HG02943 (cell line): ENCODE data around the gene ATP1B2.

Experiments
- ATAC-seq: cut with Tn5 transposase; IDR thresholded peaks from one replicate; pipeline ENCODE4 v1.9.1; 2021; ENCODE audit warnings: mild to moderate bottlenecking, low read depth, moderate library complexity; ENCODE audit not compliant: unreplicated experiment

The ATP1B2 gene

DNA sequence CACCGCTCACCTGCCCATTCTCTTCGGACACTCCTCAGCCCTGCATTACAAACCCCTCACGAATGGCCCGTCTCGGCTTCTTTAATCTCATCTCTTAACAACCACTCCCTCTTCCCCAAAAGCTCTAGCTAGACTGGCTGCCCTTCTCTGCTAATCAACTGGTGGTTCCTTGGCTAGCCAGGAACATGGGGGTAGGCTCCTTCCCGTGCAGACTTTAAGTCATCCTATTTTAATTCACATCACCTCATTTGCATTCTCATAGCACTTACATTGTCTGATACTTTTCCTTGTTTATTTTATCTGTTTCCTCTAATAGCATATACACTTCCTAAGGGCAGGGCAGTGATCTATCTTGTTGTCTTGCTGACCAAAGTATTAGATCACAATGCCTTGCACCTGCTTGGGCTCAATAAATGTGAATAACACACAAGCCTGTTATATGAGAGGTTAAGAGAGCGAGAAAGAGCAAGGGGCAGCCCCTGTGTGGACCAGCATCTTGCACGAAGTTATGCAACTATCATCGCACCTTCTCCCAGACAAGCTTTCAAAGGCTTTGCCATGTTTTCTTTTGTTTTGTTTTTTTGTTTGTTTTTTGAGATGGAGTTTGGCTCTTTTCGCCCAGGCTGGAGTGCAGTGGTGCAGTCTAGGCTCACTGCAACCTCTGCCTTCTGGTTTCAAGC, 26.8 kb downstream of the ATP1B2 start:
- no peak for ATAC-seq

DNA sequence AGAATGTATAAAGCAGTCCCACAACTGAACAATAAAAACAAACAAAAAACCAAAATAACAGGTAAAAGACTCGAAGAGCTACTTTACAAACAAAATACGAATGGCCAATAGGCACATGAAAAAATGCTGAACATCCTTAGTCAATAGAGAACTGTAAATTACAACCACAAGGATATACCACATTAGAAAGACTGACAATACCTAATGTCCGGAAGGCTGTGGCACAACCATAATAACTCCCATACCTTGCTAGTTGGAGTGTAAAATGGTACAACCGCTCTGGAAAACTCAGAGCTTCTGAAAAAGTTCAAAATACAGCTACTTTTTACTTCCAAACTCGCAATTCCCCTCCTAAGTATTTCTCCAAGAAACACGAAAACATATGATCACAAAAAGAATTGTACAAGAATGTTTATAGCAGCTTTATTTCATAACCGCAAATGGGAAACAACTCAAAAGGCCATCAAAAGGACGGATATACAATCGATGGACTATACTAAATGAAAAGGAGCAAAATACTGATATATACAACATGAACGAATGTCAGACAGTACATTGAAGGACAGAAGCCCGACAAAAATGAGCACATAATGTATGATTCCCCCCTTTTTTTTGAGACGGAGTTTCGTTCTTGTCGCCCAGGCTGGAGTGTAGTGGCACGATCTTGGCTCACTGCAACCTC, 34.3 kb downstream of the ATP1B2 start:
- ATAC-seq, result no peak

DNA sequence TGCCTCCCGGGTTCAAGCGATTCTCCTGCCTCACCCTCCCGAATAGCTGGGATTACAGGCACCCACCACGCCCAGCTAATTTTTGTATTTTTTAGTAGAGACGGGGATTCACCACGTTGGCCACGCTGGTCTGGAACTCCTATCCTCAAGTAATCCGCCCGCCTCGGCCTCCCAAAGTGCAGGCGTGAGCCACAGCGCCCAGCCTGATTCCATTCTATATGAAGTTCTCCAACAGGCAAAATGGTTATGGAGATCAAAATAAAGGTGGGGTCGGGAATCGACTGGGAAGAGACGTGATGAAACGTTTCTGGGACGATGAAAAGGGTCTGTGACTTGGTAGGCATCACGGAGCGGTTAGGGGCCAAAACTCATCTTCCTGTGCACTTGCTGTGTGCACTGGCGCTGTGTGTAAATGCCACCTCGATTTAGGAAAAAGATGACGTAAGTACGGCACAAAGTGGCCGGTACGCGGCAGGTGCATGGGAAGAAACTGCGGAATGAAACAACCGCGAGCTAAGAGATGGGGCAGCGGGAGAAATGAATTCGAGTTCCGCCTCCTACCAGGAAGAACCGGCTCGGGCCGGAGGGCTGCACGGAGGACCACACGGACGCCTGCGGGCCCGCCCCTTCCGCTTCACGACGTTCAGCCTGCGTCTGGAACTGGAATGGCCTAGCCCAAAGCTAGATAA, 35.0 kb downstream of the ATP1B2 start:
- peak; percentile 44 for ATAC-seq

DNA sequence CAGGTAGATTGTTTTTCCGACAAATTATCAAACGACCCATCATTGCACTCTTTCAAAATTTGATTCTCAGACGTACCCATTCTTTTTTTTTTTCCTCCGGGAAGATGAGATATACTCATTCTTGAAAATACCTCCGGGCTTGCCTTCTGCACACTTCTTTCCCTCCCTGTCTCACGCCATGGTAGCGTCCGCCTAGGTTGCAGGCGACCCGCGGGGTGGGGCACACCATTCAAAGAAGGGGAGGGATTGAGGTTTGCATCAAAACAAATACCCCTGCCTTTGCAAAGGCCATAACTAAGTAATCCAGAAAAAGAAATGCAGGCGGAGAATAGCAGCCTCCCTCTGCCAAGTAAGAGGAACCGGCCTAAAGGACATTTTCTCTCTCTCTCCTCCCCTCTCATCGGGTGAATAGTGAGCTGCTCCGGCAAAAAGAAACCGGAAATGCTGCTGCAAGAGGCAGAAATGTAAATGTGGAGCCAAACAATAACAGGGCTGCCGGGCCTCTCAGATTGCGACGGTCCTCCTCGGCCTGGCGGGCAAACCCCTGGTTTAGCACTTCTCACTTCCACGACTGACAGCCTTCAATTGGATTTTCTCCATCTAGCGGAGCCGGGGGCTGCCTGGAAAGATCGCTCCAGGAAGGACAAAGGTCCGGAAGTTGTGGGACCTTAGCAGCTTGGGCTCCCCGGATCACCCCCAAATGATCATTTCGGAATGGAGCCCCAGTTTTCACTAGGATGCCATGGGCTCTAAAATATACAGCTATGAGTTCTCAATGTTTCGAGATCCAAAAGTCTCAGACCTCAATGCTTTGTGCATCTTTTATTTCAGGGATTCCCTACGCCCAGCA, 35.7 kb downstream of the ATP1B2 start:
- peak; percentile 29 for ATAC-seq

DNA sequence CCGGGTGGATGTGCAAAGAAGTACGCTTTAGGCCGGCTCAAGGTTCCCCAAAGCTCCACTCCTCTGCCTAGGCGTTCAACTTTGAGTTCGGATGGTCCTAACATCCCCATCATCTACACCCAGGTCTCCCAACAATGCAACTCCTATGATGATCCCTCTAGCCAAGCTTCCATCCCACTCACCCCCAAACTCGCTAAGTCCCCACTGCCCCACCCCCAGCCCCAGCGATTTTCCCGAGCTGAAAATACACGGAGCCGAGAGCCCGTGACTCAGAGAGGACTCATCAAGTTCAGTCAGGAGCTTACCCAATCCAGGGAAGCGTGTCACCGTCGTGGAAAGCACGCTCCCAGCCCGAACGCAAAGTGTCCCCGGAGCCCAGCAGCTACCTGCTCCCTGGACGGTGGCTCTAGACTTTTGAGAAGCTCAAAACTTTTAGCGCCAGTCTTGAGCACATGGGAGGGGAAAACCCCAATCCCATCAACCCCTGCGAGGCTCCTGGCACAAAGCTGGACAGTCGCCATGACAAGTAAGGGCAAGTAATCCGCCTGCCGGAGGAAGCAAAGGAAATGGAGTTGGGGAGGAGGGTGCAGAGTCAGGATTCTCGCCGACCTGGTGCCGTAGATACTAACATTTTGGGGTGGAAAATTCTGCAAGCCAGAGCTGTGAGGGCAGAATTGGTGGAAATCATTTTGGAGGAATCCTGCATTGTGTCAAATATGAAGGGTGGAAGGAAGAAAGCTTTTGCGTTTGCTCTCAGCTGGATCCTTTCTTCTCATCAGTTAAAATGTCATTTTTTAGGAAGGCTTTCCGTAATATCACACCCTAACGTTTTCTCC, 36.6 kb downstream of the ATP1B2 start, which contains the start of gene TP53:
Gene TP53, minus strand, starts transcription at position 419 of the 836 bp plus-strand sequence. CDS start 10,896 bp downstream, outside the sequence.
- ATAC-seq, result peak; percentile 43

DNA sequence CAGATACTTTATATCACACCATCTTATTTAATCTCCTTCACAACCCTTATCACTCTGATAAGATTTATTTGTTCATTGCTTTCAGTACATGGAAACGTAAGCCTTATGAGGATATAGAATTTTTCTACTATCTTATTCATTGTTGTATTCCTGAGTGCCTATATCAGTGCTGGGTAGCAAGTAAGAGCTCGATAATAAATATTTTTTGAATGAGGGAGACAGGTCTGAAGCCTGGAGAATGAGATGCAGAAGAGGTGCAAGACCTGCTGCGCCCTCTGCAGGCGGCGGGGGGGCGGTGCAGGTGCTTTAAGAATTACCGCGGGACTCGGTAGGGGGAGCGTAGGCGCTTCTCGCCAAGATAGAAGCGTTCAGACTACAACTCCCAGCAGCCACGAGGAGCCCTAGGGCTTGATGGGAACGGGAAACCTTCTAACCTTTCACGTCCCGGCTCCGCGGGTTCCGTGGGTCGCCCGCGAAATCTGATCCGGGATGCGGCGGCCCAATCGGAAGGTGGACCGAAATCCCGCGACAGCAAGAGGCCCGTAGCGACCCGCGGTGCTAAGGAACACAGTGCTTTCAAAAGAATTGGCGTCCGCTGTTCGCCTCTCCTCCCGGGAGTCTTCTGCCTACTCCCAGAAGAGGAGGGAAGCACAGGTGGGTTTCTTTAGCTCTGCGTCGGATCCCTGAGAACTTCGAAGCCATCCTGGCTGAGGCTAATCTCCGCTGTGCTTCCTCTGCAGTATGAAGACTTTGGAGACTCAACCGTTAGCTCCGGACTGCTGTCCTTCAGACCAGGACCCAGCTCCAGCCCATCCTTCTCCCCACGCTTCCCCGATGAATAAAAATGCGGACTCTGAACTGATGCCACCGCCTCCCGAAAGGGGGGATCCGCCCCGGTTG, 37.4 kb downstream of the ATP1B2 start, which contains the start of gene WRAP53:
Gene WRAP53, plus strand, starts transcription at position 570 of the 900 bp plus-strand sequence. Its CDS starts 172 bp downstream, at position 742.
- ATAC-seq, result peak; percentile 79

DNA sequence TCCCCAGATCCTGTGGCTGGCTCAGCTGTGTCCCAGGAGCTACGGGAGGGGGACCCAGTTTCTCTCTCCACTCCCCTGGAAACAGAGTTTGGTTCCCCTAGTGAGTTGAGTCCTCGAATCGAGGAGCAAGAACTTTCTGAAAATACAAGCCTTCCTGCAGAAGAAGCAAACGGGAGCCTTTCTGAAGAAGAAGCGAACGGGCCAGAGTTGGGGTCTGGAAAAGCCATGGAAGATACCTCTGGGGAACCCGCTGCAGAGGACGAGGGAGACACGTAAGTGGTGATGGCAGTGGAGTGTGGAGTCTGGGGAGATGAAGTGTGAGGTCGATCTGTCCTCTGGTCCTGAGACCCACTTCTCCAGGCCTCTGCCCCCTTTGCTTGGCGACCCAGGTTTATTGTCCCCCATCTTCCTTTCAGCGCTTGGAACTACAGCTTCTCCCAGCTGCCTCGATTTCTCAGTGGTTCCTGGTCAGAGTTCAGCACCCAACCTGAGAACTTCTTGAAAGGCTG, 38.1 kb downstream of the ATP1B2 start:
- no peak for ATAC-seq

DNA sequence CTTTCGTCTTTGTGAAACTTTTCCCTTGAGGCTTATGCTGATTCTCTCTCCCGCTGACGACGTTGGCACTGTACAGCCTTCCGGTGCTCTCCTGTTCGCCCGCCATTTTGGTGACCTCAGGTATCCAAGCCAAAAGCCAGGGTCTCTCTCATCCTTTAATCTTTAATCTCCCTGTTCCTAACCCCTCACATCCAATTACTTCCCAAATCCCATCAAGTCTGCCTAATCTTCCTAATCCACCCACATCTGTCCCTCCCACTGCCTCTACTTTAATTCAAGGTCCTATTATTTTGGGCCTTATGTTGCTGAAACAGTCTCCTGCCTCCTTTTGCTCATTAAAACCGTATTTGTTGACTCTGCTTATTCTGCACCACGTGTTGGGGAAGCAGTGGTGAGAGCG, 44.9 kb downstream of the ATP1B2 start:
- no peak for ATAC-seq

DNA sequence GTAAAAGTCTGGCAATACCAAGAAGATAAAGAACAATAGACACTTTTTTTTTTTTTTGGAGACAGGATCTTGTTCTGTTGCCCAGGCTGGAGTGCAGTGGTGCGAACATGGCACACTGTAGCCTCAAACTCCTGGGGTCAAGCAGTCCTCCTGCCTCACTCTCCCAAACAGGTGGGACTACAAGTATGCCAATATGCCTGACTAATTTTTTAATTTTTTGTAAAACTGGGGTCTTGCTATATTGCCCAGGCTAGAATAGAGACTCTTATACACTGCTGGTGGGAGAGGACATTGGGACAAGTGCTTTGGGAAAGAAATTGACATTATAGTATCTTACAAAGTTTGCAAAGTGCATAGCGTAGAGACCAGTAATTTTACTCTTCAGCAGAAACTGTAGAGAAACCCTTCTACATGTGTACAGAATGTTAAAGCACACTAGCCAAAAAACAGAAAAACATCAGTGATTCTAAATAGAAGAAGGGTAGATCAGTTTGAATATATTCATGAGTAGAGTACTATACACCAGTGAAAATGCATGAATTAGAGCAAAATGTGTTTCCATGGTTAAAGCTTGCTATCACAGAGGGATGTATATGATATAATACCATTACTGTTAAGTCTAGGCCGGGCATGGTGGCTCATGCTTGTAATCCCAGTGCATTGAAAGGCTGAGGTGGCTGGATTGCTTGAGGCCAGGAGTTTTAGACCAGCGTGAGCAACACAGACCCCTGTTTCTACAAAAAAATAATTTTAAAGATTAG, 47.3 kb downstream of the ATP1B2 start:
- ATAC-seq, result no peak

DNA sequence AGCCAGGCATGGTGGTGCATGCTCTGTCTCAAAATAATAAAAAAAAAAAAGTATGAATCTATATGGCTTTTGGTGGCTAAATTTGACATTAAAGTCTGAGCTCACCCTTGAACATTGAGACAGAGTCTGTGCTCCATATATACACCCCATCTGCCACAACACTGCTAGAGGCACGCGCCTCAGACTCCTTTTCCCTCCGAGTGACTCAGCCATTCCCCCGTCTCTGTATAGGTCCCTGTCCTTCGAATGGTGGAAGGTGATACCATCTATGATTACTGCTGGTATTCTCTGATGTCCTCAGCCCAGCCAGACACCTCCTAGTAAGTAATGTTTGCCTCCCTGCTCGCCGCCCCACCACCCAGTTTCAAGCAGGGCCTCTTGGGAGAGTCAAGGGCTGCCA, 49.8 kb downstream of the ATP1B2 start:
- ATAC-seq, result no peak

DNA sequence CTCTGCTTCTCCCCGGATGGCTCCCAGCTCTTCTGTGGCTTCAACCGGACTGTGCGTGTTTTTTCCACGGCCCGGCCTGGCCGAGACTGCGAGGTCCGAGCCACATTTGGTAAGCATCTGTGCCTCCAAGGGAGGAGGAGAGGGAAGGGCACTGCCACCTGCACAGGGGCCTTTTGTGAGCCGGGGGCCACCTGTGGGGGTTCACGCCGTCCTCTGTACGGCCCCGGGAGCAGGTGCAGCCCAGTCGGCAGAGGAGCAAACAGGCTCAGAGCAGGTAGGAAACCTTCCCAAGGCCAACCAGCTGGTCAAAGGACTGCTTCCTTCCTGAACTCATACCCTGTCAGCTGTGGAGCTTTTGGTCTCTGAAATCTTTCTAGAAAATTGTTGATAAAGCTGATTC, 51.0 kb downstream of the ATP1B2 start:
- ATAC-seq, result no peak

DNA sequence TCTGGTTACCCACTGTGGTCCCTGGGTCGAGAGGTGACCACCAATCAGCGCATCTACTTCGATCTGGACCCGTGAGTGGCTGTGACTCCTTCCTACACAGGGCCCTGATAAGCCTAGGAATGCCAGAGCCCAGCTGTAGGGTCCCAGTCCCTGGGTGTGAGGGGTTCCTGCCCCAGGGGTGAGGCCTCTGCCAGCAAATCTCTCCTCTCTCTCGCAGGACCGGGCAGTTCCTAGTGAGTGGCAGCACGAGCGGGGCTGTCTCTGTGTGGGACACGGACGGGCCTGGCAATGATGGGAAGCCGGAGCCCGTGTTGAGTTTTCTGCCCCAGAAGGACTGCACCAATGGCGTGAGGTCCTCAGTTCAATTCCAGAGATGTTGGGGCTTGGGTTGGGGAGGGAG, 52.0 kb downstream of the ATP1B2 start:
- ATAC-seq, result no peak

DNA sequence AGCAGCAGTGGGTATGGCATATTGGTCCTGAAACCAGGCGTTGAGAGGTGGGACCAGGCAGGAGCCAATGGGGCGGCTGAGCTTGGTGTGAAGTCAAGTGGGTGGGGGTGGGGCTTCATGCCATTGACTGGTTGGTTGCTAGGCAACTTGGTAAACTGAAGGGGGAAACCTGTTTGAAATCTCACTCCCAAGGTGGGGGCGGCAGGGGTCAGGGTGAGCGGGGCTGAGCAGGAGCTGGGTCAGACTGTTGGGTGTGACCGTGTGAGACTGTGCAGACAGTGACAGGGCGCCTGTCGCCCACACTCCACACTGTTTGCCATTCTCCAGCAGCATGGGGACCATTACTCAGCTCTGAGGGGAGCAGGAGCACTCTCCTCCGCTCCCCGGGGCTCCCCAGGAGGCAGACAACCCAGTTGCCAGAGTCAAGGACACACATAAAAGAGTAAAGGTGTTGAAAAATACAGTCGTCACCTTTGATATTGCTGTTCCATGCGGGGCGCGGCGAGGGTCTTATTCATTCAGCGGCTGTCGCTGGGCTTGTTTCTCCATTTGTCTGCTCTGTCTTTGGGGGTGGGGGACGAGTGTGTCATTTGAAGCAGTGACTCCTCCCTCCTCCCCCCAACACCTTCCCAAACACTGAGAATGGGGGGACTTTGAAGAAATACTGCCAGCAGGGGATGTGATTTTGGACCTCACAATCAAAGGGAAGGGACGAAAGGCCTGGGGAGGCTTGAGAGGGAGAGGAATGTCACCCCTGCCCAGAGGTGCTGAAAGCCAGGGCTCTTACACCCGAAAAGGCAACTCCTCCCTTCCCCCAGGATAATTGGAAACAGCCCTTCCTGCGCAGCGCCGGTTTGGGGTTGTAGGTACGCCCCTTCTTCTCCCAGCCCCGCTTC, 53.1 kb downstream of the ATP1B2 start:
- ATAC-seq, result no peak

DNA sequence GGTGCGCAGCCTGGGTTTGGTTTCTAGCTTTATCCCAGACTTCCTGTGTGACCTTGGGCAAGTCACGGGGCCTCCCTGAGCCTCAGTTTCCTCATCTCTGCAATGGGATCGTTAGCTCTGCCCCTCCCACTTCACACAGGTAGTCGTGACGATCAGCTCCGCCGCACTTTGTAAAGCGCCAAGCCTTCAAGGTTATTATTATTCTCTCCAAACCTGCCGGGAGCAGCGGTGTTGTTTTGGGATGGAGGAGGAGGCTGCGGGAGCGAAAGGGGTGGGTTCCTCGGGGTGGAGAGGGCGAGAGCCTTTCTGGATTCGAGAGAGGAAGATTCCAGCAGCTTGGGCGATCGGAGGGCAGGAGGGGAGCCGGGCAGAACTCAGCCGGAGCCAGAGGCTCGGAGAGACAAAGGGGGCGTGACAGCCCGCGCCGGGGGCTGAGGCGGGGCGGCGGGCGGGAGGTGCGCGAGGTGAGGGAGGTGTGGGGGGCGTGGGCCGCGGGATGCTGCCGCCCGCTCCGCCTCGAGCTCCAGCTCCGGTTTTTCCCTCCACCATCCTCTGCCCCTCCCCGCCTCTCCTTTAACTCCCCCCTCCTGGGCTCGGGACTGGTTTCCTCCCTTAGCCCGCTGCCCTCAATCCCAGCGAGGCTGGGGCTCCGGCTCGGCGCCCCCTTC, 54.0 kb downstream of the ATP1B2 start, which contains the start of gene EFNB3:
Gene EFNB3, plus strand, starts transcription at position 602 of the 668 bp plus-strand sequence. CDS start 397 bp downstream, outside the sequence.
- no peak for ATAC-seq

DNA sequence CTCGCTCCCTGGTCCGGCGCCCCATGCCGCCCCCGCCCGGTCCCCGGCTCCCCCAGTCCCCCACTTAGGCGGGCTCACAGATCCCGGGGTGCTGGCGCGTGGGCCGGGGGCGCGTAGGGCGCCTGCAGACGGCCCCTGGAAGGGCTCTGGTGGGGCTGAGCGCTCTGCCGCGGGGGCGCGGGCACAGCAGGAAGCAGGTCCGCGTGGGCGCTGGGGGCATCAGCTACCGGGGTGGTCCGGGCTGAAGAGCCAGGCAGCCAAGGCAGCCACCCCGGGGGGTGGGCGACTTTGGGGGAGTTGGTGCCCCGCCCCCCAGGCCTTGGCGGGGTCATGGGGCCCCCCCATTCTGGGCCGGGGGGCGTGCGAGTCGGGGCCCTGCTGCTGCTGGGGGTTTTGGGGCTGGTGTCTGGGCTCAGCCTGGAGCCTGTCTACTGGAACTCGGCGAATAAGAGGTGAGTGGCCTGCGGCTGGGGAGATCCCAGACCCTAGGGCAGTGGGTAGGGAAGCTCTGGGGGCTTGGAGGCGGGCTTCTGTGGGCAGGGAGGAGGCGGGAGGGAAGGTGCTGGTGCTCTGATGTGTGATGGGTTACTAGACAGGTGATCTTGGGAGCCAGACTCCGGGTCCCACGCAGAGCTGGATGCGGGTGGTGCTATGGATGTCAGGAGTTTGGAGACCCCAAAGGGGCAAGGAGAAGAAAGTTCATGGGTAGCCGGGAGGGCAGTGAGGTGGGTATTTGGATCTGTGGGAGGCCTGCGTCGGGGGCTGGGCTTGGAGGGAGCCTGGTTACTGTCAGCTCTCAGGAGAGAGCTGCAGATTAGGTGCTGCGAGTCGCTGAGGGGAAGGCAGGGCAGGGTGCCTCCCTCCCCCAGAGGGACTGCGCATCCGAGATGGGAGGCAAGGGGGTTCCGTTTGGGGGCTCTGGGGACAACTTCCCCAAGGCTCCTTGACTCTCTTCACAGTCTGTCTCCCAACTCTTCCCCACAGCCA, 54.8 kb downstream of the ATP1B2 start:
- ATAC-seq, result no peak
